Activated T-helper 1 cell treated with anti-CD3 and anti-CD28 coated beads, Interleukin-2, amount 50 U/mL, for 16 hours (primary cell): ENCODE data around the gene GAL3ST3.
"Not testable (repeated sequence)": the region's sequence is repeated elsewhere in the genome, so short reads cannot be mapped to it uniquely, and the experiment has no call there.

Source experiments
- DNase-seq, 2 donors: peaks; one replicate each; pipeline ENCODE4 v3.0.0-alpha.2; 2020; ENCODE audit warnings: low read depth in 1 of 2, low spot score in 1 of 2

Gene GAL3ST3

DNA sequence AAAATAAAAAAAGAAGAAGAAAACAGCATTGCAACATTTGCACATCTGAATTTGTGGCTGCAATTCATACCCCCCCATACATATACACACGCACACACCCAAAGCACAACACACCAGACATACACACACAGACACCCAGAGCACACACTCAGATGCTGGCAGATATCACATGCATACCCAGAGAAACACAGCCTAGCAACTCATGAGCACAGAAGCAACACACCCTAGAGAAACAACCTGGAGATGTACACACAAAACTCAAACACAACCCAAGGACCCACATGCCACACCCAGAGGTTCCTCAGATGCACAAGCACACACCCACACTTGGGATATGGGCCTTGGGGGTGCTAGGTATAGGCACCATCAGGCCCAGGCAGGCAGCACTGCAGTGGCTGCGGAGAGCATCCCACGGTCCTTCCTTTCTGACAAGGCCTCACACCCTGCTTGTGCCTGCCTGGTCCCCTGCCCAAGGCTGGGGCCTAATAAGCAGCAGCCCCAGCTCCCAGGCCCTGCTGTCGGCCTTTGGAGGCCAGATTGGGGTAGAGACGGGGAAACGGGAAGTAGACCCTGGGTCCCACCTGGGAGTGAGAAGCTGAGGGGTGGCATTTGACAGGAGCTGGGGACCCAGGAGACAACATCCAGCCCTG lies 34.0 kb downstream of the GAL3ST3 start:
- DNase-seq: no peak

DNA sequence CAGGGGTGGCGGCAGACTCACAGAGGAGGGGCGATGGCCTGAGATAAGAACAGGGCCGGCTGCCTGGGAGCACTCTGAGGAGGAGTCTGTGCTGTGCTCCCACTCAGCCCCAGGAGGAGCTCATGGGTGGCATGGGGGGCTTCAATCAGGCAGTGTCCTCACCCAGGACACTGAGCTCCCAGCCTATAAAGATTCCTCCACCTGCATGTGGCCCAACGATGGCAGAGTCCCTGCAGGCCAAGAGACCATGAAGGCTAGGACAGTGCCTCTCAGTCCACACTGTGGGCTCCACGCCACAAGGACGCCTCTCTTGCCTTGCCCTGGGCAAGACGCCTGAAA lies 35.2 kb downstream of the GAL3ST3 start:
- DNase-seq: no peak

DNA sequence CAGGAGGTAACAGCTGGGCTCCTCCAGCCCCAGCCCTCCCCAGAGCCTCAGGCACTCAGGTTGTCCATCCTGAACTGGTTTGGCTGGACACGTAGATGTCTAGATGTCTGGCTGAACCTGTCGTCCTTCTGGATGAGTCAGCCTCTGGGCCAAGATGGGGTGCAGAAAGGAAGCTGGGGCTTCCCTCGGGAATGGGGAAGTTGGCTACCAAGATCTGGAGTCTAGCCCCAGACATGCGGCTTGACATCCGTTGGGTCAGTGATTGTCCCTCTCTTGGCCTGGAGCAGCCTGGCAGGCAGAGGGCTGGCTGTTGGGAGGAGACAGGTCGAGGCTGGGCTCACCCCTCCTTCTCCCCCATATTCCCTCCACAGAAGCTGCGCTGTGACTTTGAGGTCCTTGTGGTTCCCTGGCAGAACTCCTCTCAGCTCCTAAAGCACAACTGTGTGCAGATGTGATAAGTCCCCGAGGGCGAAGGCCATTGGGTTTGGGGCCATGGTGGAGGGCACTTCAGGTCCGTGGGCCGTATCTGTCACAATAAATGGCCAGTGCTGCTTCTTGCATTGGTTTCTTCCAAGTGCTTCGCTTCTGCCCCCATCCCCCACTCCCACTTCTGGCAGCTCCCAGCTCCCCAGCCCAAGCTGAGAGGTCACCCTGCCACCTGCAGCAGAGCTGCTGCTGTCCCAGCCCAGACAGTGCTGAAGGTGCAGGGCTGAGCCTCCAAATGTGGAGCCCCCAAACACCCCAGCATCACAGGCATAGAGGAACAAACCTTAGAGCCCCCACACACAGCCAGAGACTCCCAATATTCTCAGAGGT lies 35.8 kb downstream of the GAL3ST3 start:
- DNase-seq: no peak

DNA sequence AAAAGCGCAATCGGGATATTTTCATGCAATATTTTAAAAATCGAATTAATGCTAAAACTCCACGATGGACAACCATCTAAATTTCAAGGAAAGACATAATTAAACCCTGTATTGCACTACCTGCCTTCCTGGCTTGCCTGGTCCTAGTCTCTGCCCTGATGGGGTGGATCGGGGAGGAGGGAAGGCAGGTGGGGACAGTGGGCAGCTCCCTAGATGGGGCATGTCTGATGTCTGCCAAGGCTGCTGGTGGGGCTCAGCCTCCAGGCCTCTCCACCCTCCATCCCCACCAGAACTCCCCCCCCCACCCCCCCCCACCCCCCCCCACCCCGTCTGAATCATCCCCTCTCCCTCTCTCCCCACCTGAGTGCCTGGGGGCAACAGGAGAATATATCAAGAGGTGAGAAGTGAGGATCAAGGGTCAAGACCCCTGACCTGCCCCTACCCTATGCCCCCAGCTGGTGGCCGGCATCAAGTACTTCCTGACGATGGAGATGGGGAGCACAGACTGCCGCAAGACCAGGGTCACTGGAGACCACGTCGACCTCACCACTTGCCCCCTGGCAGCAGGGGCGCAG lies 36.5 kb downstream of the GAL3ST3 start:
- DNase-seq: no peak

DNA sequence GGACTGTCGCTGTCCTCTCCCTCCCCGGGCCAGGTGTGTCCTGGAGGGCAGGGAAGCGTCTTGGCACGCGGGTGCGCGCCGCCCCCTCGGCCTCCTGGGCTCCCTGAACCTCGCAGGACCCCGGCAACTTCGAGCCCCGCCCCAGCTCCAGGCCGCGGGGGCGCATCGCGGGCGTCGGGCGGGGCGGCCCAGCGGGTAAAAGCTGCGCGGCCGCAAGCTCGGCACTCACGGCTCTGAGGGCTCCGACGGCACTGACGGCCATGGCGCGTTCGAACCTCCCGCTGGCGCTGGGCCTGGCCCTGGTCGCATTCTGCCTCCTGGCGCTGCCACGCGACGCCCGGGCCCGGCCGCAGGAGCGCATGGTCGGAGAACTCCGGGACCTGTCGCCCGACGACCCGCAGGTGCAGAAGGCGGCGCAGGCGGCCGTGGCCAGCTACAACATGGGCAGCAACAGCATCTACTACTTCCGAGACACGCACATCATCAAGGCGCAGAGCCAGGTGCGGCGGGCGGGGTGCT lies 37.1 kb downstream of the GAL3ST3 start, which contains the start of gene CST6:
Gene CST6, plus strand, starts transcription at position 224 of the 519 bp plus-strand sequence. Its CDS starts 37 bp downstream, at position 261.
- no peak for DNase-seq

DNA sequence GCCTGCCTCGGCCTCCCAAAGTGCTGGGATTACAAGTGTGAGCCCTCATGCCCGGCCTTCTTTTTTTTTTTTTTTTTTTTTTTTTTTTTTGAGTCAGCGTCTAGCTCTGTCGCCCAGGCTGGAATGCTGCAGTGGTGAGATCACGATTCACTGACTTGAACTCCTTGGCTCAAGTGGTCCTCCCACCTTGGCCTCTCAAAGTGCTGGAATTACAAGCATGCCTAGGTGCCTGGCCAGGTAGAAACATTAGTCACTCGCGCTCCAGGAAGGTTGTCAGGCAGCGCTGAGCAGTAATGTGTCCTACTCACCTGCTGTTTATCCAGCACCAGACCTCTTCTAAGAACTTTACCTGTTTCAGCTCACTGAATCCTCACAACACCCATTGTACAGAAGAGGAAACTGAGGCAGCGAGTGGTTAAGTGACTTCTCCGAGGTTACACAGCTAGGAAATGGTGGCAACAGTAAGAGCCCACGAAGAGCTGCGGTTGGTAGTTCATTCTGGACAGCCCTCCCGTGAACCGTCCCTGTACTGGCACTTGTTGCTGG lies 37.6 kb downstream of the GAL3ST3 start:
- DNase-seq: no peak

DNA sequence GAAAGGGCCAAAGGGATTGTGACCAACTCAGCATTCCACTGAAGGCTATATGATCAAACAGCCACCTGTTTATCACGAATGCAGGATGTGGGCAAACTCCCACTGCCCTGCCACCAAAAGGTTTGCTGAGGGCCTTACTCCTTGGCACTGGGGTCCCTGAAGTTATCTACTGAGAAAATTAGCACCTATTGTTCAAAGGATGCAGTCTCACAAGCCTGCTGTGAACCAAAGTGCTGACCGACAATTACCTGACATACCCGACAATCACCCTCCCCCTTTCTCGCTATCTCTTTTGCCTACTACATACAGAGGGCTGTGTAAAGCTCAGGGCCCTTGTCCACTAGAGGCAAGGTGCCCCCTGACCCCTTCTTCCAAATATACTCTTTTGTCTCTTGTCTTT lies 38.9 kb downstream of the GAL3ST3 start:
- DNase-seq: not testable (repeated sequence)

DNA sequence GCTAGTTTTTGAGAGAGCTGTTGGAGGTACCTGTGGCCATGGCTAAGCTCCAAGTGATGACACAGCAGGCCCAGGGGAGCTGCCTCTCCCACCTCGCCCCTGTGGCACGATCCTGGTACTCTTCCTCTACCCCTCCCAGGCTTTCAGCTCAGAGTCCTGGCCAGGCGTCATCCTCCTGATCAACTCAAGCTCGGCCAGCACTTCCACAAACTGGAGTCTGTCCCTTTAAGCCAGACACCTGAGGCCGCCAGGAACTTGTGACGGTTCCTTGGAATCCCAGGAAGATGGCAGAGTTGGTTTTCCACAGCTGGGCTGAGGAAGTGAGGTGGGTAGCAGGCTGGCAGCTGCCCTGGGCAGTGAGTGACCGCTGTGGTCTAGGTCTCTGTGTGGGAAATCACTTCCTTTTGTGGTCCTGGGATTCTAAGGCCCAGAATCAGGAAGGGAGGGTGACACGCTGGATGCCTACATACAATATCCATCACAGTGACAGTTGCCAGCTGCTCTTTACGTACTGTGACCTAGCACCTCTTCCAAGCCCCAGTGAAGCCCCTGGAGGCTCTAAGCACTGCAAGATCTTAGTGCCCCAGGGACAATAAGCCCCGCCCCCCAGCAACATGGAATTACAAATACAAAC lies 40.4 kb downstream of the GAL3ST3 start:
- DNase-seq: no peak

DNA sequence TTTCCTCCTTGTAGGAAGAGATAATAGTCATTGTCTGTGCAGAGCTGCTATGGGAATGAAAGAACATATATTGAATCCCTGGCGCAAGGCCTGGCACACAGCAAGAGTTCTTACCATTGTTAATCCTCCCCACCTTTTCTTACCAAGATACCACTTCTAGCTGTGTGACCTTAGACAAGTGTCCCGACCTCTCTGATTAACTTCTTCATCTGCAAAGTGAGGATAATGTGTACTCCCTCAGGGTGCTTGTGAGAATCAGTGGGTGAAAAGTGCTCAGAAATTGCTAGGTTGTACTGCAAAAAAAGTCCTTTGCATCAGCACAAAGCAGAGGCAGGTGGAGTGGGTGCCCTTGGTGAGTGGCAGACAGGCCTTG lies 40.9 kb downstream of the GAL3ST3 start:
- no peak for DNase-seq

DNA sequence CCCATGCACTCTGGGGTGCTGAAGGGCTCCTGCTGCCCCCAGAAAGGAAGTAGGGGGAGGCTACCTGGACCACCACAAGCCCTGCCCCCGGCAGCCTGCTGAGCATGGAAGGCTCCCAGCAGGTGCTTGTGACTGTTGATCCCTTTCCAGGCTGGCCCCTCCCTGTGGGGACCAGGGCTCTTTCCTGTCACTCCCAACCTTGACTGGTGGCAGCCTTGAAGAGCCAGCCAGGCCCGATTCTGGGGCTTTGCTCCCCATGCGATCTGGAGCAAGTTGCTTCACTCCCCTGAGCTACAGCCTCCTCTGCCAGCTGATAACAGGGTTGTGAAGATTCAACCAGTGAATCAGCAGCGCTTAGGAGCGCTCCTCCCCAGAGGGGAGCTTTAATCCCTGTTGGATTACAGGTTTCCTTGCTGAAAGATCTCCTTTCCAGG lies 41.7 kb downstream of the GAL3ST3 start:
- no peak for DNase-seq

DNA sequence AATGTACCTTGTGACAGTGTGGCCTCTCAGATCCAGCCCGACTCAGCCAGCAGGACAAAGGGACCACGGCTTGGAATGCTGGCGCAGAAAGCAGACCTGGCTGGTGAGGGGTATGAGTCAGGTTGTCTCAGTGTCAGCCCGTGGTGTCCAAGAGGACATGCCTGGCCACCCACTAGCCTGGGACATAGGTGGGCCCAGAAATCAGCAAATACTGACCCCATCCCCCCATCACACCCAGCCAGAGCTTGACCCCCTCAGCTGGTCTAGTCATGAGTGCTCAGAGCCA lies 42.1 kb downstream of the GAL3ST3 start:
- no peak for DNase-seq

DNA sequence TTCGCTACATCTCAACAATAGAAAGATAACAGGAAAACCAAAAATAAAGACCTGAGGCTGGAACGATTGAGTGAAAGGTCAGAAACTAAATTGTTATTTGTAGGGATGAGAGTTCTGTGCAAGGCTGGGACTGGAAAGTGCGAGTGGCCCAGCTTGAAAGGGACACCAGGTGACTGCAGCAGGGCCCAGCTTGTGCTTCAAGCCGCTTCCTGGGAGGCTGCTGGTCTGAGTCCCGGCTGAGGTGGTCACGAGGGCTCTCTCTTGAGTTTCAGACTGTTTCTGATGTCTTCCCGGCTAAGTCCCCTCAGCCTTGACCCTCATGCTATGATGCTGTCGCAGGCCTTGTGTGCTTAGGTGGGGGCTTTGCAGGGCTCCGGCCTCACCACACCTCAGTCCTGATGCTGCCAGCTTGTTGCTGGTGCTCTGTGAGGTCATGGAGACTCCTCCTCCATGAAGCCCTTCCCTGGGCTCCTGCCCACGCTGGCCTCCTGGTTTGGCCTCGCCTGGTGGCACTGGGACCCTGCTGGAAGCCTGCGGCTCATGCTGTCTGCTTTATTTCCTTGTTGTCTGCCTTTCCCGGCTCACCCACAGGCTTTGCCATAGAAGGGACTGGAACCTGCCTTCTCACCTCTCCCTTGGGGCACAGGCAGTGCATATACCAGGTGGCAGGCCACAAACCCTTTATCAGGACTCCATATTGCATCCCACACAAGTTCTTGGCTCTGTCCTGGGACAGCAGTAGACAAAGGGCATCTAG lies 42.6 kb downstream of the GAL3ST3 start:
- DNase-seq: no peak

DNA sequence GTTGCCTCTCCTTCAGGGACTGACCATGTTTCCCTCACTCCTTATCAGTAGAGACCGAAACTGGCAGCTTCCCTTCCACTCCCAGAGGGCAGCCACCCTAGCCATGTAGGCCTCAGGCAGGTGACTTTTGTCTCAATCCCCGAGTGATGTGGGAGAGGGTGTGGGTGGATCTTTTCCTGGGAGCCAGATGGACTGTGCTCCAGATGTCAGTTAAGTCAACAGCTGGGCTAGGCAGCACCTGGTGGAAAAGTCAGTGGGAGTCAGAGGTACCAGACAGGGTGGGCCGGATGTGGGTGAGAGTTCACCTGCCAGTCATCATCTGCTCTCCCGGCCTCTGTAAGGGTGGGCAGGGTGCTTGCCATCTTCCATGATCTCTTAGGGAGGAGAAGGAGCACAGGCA lies 44.8 kb downstream of the GAL3ST3 start:
- no peak for DNase-seq

DNA sequence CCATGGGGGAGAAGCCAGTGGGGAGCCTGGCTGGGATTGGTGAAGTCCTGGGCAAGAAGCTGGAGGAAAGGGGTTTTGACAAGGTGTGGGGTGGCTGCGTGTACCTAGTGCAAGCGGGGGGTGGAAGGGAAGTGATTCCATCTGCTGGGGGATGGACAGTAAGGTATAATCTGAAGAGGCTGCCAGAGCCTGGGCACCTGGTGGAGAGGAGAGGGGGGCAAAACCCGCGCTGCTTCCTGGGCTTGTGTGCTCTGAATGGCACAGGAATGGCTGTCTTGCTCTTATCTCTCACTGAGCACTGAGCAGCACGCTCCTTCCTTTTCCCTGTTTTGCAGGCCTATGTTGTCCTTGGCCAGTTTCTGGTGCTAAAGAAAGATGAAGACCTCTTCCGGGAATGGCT lies 45.7 kb downstream of the GAL3ST3 start:
- no peak for DNase-seq

DNA sequence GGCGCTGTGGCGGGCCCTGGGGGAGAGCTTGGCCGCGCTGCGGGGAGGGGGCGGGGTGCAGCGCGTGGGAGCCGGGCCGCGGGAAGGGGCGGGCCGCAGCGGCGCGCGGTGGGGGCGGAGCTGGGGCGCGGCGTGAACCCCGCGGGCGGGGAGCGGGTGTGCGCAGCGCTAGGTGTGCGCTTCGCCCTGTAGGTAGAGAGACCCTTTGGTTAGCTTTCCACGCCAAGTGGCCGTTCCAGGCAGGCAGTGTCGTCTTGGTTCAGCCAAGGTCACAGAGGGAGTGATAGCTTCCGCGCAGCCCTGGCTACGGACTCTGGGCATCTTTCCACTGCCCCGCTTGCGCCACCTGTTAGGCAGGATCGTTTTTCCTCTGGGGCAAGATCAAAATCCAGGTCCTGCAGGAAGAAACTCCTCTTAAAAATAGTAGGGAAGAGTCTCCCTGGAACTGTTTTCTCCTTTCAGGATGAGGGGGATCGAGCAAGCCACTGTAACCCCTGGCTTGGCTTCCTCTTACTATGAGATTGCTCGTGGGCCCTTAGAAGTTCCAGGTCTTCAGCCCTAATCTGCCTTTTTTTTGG lies 46.2 kb downstream of the GAL3ST3 start:
- no peak for DNase-seq

DNA sequence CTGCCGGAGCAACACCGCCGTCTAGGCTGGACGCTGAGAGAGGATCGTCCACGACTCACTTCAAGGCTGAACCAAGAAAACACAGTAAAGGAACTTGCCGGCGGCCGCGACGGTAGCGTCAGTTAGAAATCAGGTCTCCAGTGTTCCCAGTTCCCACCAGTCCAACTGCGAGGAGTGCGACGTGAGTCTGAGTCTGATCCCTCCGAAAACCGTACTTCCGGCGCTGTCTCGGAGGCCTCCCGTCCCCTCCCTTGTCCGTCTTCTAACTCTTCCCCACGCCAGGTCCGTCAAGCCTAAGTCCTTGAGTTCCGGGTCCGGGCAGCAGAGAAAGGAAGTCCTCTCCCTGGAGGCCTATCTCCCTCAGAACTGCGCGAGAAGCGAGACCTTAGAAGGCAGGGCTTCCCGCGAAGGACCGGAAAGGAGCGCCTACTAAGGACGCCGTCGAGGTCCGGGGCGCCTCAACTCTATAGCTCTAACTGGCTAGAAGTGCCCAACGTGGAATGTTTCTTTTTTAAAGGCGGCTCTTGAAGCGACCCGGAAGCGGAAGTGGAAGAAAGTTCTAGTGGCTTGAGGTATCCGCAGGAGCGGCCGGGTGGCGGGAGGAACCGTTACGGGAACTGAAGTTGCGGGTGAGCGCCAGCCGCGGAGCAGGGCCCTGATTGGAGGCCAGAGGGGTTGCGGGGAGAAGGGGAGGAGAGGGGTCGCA lies 46.9 kb downstream of the GAL3ST3 start, which contains the start of the genes BANF1 and EIF1AD:
Gene BANF1, plus strand, starts transcription at position 562 of the 706 bp plus-strand sequence. CDS start 748 bp downstream, outside the sequence.
Gene EIF1AD, minus strand, starts transcription at position 216 of the 706 bp plus-strand sequence. CDS start 1,768 bp downstream, outside the sequence.
- peak; percentile 79 to 86 for DNase-seq

DNA sequence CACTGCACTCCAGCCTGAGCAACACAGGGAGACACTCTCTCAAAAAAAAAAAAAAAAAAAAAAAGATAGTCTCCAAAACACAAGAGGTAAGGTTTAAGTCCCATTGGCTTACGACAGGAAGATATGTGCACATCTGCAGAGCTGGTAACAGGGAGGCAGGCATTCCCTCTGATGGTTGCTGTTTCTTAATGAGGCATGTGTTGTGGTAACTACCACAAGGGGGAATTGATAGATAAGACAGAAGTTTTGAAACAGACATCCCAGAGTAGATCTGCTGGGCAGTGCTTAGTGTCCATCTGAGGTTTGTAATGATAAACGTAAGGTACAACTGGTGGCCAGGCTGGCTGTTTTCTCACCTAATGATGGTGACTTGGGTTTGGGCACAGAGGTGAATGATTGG lies 51.7 kb downstream of the GAL3ST3 start:
- DNase-seq: no peak

DNA sequence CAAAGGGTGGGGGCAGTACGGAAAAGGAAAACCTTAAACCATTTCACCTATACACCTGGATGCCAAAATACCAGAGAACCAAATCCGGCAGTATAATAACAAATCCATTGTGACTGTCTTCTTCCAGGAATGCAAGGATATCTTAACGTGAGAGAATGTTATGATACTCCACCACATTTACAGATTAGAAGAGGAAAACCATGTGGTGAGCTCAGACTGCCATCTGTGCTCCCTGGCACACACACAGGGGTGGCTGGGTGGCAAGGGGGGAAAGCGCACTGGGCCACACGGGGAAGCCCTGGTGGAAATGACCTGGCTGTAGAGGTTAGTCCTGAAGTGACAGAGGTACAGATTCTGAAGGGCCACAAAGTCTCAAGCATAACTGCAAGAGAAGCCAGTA lies 56.9 kb downstream of the GAL3ST3 start:
- DNase-seq: no peak
